Suprapubic skin (tissue), 3 donors: ENCODE measurements around the gene CDC14A.

ENCODE experiments used
- CTCF ChIP-seq, 2 donors: fragments of 200-600 bp in 1 of 2; fragments of 450-650 bp in 1 of 2; sonication (generic) in 1 of 2; IDR thresholded peaks; one replicate each; pipeline ENCODE4 v1.5.1; 2016 to 2019; ENCODE audit warnings: antibody characterized with exemption in 2 of 2, mild to moderate bottlenecking in 1 of 2, moderate library complexity in 1 of 2
- EP300 ChIP-seq: sonication (generic); formaldehyde crosslinking; IDR thresholded peaks from one replicate; pipeline ENCODE4 v1.6.1; 2017; ENCODE audit warnings: antibody characterized with exemption
- POLR2A ChIP-seq, 2 donors: fragments of 450-650 bp; IDR thresholded peaks; one replicate each; pipeline ENCODE4 v1.6.1; 2017; ENCODE audit warnings: antibody characterized with exemption in 2 of 2, mild to moderate bottlenecking in 2 of 2, moderate library complexity in 2 of 2

GRCh38 chr1:100351095-100351887 lies 1.0 kb upstream of the CDC14A start:
- peak in 1 of 2 donors; percentile 23 for TF ChIP-seq CTCF (IDR thresholded peaks at IDR 0.05)
- no peak for TF ChIP-seq EP300
- TF ChIP-seq POLR2A (IDR thresholded peaks at IDR 0.05): no peak
